ENCODE measurements around the gene SNX30.

- TF ChIP-seq, protein P1, sequence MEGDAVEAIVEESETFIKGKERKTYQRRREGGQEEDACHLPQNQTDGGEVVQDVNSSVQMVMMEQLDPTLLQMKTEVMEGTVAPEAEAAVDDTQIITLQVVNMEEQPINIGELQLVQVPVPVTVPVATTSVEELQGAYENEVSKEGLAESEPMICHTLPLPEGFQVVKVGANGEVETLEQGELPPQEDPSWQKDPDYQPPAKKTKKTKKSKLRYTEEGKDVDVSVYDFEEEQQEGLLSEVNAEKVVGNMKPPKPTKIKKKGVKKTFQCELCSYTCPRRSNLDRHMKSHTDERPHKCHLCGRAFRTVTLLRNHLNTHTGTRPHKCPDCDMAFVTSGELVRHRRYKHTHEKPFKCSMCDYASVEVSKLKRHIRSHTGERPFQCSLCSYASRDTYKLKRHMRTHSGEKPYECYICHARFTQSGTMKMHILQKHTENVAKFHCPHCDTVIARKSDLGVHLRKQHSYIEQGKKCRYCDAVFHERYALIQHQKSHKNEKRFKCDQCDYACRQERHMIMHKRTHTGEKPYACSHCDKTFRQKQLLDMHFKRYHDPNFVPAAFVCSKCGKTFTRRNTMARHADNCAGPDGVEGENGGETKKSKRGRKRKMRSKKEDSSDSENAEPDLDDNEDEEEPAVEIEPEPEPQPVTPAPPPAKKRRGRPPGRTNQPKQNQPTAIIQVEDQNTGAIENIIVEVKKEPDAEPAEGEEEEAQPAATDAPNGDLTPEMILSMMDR (IDR thresholded peaks at IDR 0.05), result no peak
- TF ChIP-seq POLR2A (IDR thresholded peaks at IDR 0.05), result no peak
Observed at GRCh38 chr9:112780450-112781036, 30.0 kb downstream of the SNX30 start.

Data from Peyer's patch (tissue), 4 donors.